ENCODE results near the gene GPR146. TPM values are rescaled to one million over a fixed set of nuclear protein-coding genes. Genes with fewer than 3 reads are reported as not detected.

The GPR146 gene
- total RNA-seq, 2 experiments from 2014 or later = 4.7 to 5.6 TPM

DNA sequence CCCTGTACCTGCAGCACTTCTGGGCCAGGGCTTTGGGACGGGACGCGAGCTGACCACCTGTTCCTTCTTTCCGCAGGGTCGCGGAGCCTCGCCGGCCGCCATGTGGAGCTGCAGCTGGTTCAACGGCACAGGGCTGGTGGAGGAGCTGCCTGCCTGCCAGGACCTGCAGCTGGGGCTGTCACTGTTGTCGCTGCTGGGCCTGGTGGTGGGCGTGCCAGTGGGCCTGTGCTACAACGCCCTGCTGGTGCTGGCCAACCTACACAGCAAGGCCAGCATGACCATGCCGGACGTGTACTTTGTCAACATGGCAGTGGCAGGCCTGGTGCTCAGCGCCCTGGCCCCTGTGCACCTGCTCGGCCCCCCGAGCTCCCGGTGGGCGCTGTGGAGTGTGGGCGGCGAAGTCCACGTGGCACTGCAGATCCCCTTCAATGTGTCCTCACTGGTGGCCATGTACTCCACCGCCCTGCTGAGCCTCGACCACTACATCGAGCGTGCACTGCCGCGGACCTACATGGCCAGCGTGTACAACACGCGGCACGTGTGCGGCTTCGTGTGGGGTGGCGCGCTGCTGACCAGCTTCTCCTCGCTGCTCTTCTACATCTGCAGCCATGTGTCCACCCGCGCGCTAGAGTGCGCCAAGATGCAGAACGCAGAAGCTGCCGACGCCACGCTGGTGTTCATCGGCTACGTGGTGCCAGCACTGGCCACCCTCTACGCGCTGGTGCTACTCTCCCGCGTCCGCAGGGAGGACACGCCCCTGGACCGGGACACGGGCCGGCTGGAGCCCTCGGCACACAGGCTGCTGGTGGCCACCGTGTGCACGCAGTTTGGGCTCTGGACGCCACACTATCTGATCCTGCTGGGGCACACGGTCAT lies 13.3 kb downstream of the GPR146 start:
- no peaks in the 10 kb centered on the region for H3K36me3 Mint-ChIP-seq (ENCODE audit: low read depth)
- ATAC-seq (no peak), DNase-seq (no peak)
- CTCF ChIA-PET = interaction anchor here (1.9 kb wide), 1 partner anchor 65 kb away, joined by 10 read pairs; no protein-coding TSS in a partner anchor
- POLR2A ChIA-PET = no interaction called here
- H3K9me3 Mint-ChIP-seq (ENCODE audit: low read depth) = no peaks in the 10 kb centered on the region
- H3K27me3 Mint-ChIP-seq = peaks cover 2% of the 10 kb centered on the region
- no peak overlapping the region for H3K27ac Mint-ChIP-seq
- intact Hi-C loops (cut with DNase I, micrococcal nuclease) = no loop called here
- H3K4me1 Mint-ChIP-seq = peaks cover 23% of the 10 kb centered on the region
- no peak overlapping the region for H3K4me3 Mint-ChIP-seq

GRCh38 chr7:1058311-1058710 lies 14.0 kb downstream of the GPR146 start:
- Mint-ChIP-seq H3K9me3 (ENCODE audit: low read depth) (no peaks in the 10 kb centered on the region), H3K27me3 (peaks cover 2% of the 10 kb centered on the region), H3K4me1 (peaks cover 23% of the 10 kb centered on the region), H3K27ac (no peak overlapping the region), H3K4me3 (no peak overlapping the region), H3K36me3 (ENCODE audit: low read depth) (no peaks in the 10 kb centered on the region)
- DNase-seq = no peak
- ChIA-PET POLR2A (no interaction called here), CTCF (interaction anchor here (0.5 to 1.9 kb wide), 3 partner anchors 63 to 133 kb away, joined by 3 to 10 read pairs (median 4); no protein-coding TSS in a partner anchor)
- ATAC-seq = no peak
- intact Hi-C loops (cut with DNase I, micrococcal nuclease) = no loop called here

DNA sequence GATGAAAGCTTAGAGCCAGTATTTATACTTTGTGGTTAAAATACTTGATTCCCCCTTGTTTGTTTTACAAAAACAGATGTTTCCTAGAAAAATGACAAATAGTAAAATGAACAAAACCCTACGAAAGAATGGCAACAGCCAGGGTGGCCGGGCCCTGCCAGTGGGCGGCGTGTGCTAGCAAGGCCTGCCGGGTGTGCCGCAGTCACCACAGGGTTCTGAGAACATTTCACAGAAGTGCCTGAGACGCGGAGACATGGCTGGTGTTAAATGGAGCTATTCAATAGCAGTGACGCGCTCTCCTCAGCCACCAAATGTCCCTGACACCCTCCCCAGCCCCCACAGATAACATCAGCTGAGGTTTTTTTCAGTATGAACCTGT lies 14.5 kb downstream of the GPR146 start:
- H3K4me3 Mint-ChIP-seq = no peak overlapping the region
- DNase-seq (peak; percentile 37), ATAC-seq (no peak)
- peaks cover 2% of the 10 kb centered on the region for H3K27me3 Mint-ChIP-seq
- no peak overlapping the region for H3K27ac Mint-ChIP-seq
- H3K9me3 Mint-ChIP-seq (ENCODE audit: low read depth) = no peaks in the 10 kb centered on the region
- intact Hi-C loops (cut with DNase I, micrococcal nuclease) = no loop called here
- CTCF ChIA-PET = interaction anchor here (0.5 to 1.9 kb wide), 3 partner anchors 63 to 133 kb away, joined by 3 to 10 read pairs (median 4); no protein-coding TSS in a partner anchor
- peaks cover 22% of the 10 kb centered on the region for H3K4me1 Mint-ChIP-seq
- H3K36me3 Mint-ChIP-seq (ENCODE audit: low read depth) = no peaks in the 10 kb centered on the region
- POLR2A ChIA-PET = no interaction called here

GRCh38 chr7:1059200-1060091 lies 15.1 kb downstream of the GPR146 start:
- POLR2A ChIA-PET = no interaction called here
- Mint-ChIP-seq H3K4me3 (no peak overlapping the region), H3K36me3 (ENCODE audit: low read depth) (no peaks in the 10 kb centered on the region), H3K27ac (no peak overlapping the region), H3K9me3 (ENCODE audit: low read depth) (no peaks in the 10 kb centered on the region), H3K27me3 (peaks cover 2% of the 10 kb centered on the region), H3K4me1 (peaks cover 17% of the 10 kb centered on the region)
- intact Hi-C loops (cut with DNase I, micrococcal nuclease) = no loop called here
- CTCF ChIA-PET = interaction anchor here (0.8 to 1.9 kb wide), 3 partner anchors 66 to 132 kb away, joined by 3 to 10 read pairs (median 4); no protein-coding TSS in a partner anchor
- peak; percentile 66 for ATAC-seq
- DNase-seq = peak; percentile 62

DNA sequence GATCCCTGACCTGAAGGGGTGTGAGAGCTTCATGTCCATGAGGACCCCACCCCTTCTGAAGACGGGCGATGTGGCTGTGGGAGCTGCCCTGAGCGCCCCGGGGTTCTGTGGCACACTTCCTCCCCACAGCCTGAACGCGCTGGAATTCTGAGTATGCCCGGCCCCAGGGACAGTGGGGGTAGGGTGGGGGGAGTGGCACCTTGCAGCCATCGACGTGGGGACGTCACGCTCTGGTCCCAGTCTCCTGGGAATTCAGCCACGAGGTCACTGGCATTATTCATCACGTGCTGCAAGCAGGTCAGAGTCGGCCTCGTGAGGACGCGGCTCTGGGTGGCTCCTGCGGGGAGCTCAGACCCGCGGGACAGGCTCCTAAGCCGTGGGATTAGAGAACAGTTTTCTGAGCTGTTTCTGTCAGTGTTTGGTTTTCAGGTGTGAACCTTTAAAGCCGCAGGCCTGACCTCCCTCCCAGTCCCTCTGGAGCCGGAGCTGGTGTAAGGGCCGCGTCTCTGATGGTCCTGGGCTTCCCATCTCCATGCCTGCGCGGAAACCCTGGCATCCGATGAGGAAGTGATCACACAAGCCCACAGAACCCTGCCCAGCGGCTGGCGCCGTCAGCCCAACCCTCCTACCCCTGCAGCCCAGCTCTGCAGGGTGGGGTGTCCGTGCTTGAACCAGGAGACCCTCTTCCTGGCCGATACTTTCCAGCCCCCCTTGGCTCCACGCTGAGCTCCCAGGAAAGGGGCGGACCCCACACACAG lies 16.1 kb downstream of the GPR146 start:
- no peak overlapping the region for H3K27ac Mint-ChIP-seq
- H3K4me1 Mint-ChIP-seq = peaks cover 10% of the 10 kb centered on the region
- DNase-seq (no peak), ATAC-seq (no peak)
- H3K9me3 Mint-ChIP-seq (ENCODE audit: low read depth) = no peaks in the 10 kb centered on the region
- ChIA-PET POLR2A (no interaction called here), CTCF (interaction anchor here (0.7 to 1.1 kb wide), 2 partner anchors 15 to 67 kb away, joined by 3 read pairs; no protein-coding TSS in a partner anchor)
- intact Hi-C loops (cut with DNase I, micrococcal nuclease) = no loop called here
- H3K4me3 Mint-ChIP-seq = no peak overlapping the region
- peaks cover 2% of the 10 kb centered on the region for H3K27me3 Mint-ChIP-seq
- no peaks in the 10 kb centered on the region for H3K36me3 Mint-ChIP-seq (ENCODE audit: low read depth)

DNA sequence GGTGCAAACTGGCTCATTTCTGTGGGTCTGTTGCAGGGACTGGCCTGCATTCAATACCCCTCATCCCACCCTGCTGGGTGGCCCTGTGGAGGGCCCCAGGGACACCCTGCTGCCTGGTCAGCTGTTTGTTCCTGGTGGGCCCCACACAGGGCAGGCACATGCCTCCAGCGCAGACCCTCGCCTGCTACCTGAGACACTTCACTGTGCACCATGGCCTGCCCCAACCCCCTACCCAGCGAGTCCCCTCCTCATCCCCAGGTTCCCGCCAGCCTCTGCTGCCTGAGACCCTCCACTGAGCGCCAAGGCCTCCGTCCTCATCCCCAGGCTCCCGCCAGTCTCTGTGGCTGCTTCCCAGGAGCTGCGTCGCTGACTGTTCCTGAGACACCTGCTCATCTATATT lies 16.8 kb downstream of the GPR146 start:
- Mint-ChIP-seq H3K27me3 (peaks cover 2% of the 10 kb centered on the region), H3K27ac (no peak overlapping the region), H3K36me3 (ENCODE audit: low read depth) (no peaks in the 10 kb centered on the region), H3K4me1 (peaks cover 6% of the 10 kb centered on the region), H3K4me3 (no peak overlapping the region), H3K9me3 (ENCODE audit: low read depth) (no peaks in the 10 kb centered on the region)
- no peak for DNase-seq
- ATAC-seq = no peak
- CTCF ChIA-PET = interaction anchor here (0.7 to 0.9 kb wide), 2 partner anchors 16 to 68 kb away, joined by 3 read pairs; no protein-coding TSS in a partner anchor
- intact Hi-C loops (cut with DNase I, micrococcal nuclease) = no loop called here
- POLR2A ChIA-PET = no interaction called here

DNA sequence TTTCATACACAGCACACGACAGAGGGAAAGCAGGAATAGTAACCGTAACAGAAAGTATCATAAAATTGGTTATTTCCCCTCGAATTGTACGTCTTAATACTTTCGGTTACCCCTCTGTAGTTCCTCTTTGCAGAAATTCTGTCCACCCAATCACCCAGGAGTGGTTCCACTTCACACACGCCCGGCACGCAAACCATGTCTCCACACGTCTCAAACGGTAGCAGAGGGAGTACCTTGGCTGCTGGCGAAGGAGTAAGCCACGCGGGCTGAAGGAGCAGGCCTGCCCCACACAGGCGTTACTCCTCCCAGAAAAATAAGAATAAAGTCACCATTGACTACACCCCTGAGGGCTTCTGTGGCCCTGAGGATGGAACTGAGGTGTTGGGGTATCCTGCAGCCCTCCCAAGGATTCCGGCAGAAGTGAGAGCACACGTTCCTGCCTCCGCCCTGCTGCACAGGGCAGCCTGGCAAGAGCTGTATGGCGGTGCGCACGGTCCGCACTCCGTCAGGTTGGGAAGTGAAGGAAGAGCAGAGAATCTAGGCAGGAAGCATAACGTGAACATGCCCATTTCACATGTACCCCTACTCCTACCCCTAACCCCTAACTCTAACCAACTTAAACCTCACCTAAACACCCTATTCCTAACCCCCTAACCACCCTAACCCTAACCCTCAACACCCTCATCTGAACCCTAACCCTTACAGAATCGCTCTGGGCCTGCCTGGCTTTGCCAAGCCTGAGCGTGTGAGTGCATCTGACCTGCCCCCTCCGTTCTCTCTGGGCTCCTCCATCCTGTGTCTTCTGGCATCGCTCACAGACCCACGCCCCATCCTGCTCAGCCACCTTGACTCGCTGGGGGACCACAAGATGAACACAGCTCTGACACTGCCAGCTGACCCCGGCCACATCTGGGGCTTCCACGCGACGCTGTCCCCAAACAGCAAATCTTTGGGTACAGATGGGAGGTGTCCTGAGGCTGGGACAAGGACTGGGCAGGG lies 18.2 kb downstream of the GPR146 start:
- Mint-ChIP-seq H3K27me3 (peaks cover 2% of the 10 kb centered on the region), H3K4me1 (peaks cover 5% of the 10 kb centered on the region), H3K9me3 (ENCODE audit: low read depth) (no peaks in the 10 kb centered on the region), H3K4me3 (no peak overlapping the region), H3K27ac (no peak overlapping the region), H3K36me3 (ENCODE audit: low read depth) (no peaks in the 10 kb centered on the region)
- no peak for ATAC-seq
- DNase-seq = no peak
- intact Hi-C loops (cut with DNase I, micrococcal nuclease) = no loop called here
- ChIA-PET POLR2A (no interaction called here), CTCF (interaction anchor here (0.6 kb wide), 1 partner anchor 37 kb away, joined by 3 read pairs; no protein-coding TSS in a partner anchor)

DNA sequence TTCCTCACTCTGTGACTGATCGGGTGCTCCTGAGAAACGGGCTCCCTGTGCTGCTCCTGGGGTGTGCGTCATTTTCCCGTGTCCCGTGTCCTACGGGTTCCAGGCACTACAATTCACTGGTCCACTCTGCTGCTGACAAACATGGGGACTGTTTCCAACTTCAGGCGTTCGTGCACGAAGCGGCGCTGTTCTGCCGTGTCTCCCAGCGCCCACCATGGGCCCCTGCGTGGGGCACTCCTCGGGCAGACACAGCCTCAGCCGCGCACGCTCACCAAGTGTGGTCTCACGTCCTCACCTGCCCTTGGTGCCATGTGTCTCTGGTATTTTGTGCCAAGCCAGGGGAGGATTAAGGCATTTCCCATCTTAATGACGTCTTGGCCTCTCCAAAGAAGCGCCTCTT lies 19.0 kb downstream of the GPR146 start:
- Mint-ChIP-seq H3K27ac (no peak overlapping the region), H3K27me3 (peaks cover 2% of the 10 kb centered on the region), H3K36me3 (ENCODE audit: low read depth) (no peaks in the 10 kb centered on the region), H3K4me1 (peaks cover 5% of the 10 kb centered on the region), H3K9me3 (ENCODE audit: low read depth) (no peaks in the 10 kb centered on the region), H3K4me3 (no peak overlapping the region)
- CTCF ChIA-PET = interaction anchor here (4.1 kb wide), 1 partner anchor 69 kb away, joined by 135 read pairs; no protein-coding TSS in a partner anchor
- intact Hi-C loops (cut with DNase I, micrococcal nuclease) = no loop called here
- no peak for DNase-seq
- ATAC-seq = no peak
- POLR2A ChIA-PET = no interaction called here

GRCh38 chr7:1064581-1064980 lies 20.2 kb downstream of the GPR146 start:
- no peak overlapping the region for H3K27ac Mint-ChIP-seq
- H3K4me3 Mint-ChIP-seq = no peak overlapping the region
- no peaks in the 10 kb centered on the region for H3K36me3 Mint-ChIP-seq (ENCODE audit: low read depth)
- DNase-seq = no peak
- intact Hi-C loops (cut with DNase I, micrococcal nuclease) = no loop called here
- ChIA-PET CTCF (interaction anchor here (0.7 to 4.1 kb wide), 7 partner anchors 13 to 98 kb away, joined by 3 to 135 read pairs (median 14); partner anchors contain the start of gene GPR146), POLR2A (no interaction called here)
- H3K9me3 Mint-ChIP-seq (ENCODE audit: low read depth) = no peaks in the 10 kb centered on the region
- ATAC-seq = no peak
- peaks cover 2% of the 10 kb centered on the region for H3K27me3 Mint-ChIP-seq
- peaks cover 5% of the 10 kb centered on the region for H3K4me1 Mint-ChIP-seq

GRCh38 chr7:1065263-1065584 lies 20.9 kb downstream of the GPR146 start:
- Mint-ChIP-seq H3K27me3 (peaks cover 2% of the 10 kb centered on the region), H3K27ac (no peak overlapping the region), H3K4me1 (peaks cover 5% of the 10 kb centered on the region), H3K36me3 (ENCODE audit: low read depth) (no peaks in the 10 kb centered on the region), H3K4me3 (peak overlapping the region; percentile 36), H3K9me3 (ENCODE audit: low read depth) (no peaks in the 10 kb centered on the region)
- POLR2A ChIA-PET = no interaction called here
- intact Hi-C loops (cut with DNase I, micrococcal nuclease) = loop anchor here (1.0 kb wide), 3 partner anchors 45 to 156 kb away; no protein-coding TSS in a partner anchor
- CTCF ChIA-PET = interaction anchor here (0.6 to 4.1 kb wide), 17 partner anchors 9 to 118 kb away, joined by 3 to 135 read pairs (median 6); partner anchors contain the start of genes GPER1 and GPR146
- no peak for DNase-seq
- no peak for ATAC-seq

All from activated CD4-positive, alpha-beta T cell treated with anti-CD3 and anti-CD28 coated beads for 36 hours (primary cell).